Activated CD8-positive, alpha-beta memory T cell treated with anti-CD3 and anti-CD28 coated beads for 36 hours (primary cell): Measurements from ENCODE around the gene CKM. TPM values are rescaled to one million over a fixed set of nuclear protein-coding genes. Genes with fewer than 3 reads are reported as not detected.
"Not testable (repeated sequence)": the region's sequence is repeated elsewhere in the genome, so short reads cannot be mapped to it uniquely, and the experiment has no call there.

Source experiments
- CTCF ChIA-PET: fragments of 350-600 bp; sonication (Branson Sonifier 250); formaldehyde crosslinking; loops from one replicate; lab custom pipeline; 2021; ENCODE audit warnings: antibody characterized with exemption; lab: Charles Lee
- POLR2A ChIA-PET: fragments of 350-600 bp; sonication (Branson Sonifier 250); formaldehyde crosslinking; loops from one replicate; lab custom pipeline; 2021; ENCODE audit warnings: antibody characterized with exemption; lab: Charles Lee
- total RNA-seq, 2 experiments: library from RNA; stranded (reverse); gene quantifications; one replicate each; pipeline ENCODE4 v1.2.3, GENCODE V29; 2021

The CKM gene
- total RNA-seq, 2 experiments from 2014 or later, result not detected

GRCh38 chr19:45351401-45351952 is 28.8 kb upstream of the CKM start:
- CTCF ChIA-PET, result interaction anchor here (0.6 to 1.8 kb wide), 2 partner anchors 12 to 311 kb away, joined by 3 to 7 read pairs; no protein-coding TSS in a partner anchor
- POLR2A ChIA-PET, result interaction anchor here (1.0 kb wide), 1 partner anchor 22 kb away, joined by 6 read pairs; no protein-coding TSS in a partner anchor

GRCh38 chr19:45350477-45351058 is 27.9 kb upstream of the CKM start:
- CTCF ChIA-PET, result interaction anchor here (0.6 kb wide), 2 partner anchors 312 to 365 kb away, joined by 3 read pairs; no protein-coding TSS in a partner anchor
- POLR2A ChIA-PET, result no interaction called here

GRCh38 chr19:45349430-45349941 is 26.8 kb upstream of the CKM start:
- POLR2A ChIA-PET, result no interaction called here
- CTCF ChIA-PET, result no interaction called here

- ChIA-PET POLR2A (no interaction called here), CTCF (no interaction called here)
Observed at GRCh38 chr19:45349126-45349415, 26.4 kb upstream of the CKM start.

GRCh38 chr19:45348367-45349125 is 25.9 kb upstream of the CKM start:
- CTCF ChIA-PET, result no interaction called here
- POLR2A ChIA-PET, result no interaction called here

- POLR2A ChIA-PET, result no interaction called here
- CTCF ChIA-PET, result no interaction called here
Observed at GRCh38 chr19:45347570-45348366, 25.1 kb upstream of the CKM start.

GRCh38 chr19:45346449-45346848 is 23.8 kb upstream of the CKM start:
- CTCF ChIA-PET, result no interaction called here
- POLR2A ChIA-PET, result no interaction called here

GRCh38 chr19:45345506-45345860 is 22.8 kb upstream of the CKM start:
- ChIA-PET POLR2A (no interaction called here), CTCF (no interaction called here)

- CTCF ChIA-PET, result interaction anchor here (0.6 kb wide), 1 partner anchor 12 kb away, joined by 3 read pairs; no protein-coding TSS in a partner anchor
- POLR2A ChIA-PET, result no interaction called here
Observed at GRCh38 chr19:45344621-45345505, 22.2 kb upstream of the CKM start.

- ChIA-PET POLR2A (no interaction called here), CTCF (no interaction called here)
Observed at GRCh38 chr19:45342911-45343310, 20.2 kb upstream of the CKM start.

GRCh38 chr19:45340899-45341453 is 18.3 kb upstream of the CKM start:
- POLR2A ChIA-PET, result no interaction called here

GRCh38 chr19:45340232-45340898 is 17.7 kb upstream of the CKM start, which contains the start of gene KLC3:
KLC3 (plus strand) TSS chr19:45340750; CDS start chr19:45345542, 4,792 bp downstream.
- ChIA-PET POLR2A (no interaction called here), CTCF (interaction anchor here (0.6 to 2.7 kb wide), 2 partner anchors 12 to 454 kb away, joined by 3 to 7 read pairs; no protein-coding TSS in a partner anchor)

More at GRCh38 chr19:45340899-45341453, 18.3 kb upstream of the CKM start:
- CTCF ChIA-PET, result no interaction called here

GRCh38 chr19:45339629-45340028 is 17.0 kb upstream of the CKM start:
- ChIA-PET CTCF (interaction anchor here (0.7 to 2.7 kb wide), 6 partner anchors 12 to 188 kb away, joined by 3 to 7 read pairs (median 3); no protein-coding TSS in a partner anchor), POLR2A (interaction anchor here (0.6 kb wide), 1 partner anchor 128 kb away, joined by 3 read pairs; the partner anchor contains the start of gene FOSB)

- CTCF ChIA-PET, result no interaction called here
Observed at GRCh38 chr19:45336696-45337251, 14.1 kb upstream of the CKM start.

GRCh38 chr19:45334881-45335280 is 12.2 kb upstream of the CKM start:
- POLR2A ChIA-PET, result not testable (repeated sequence)
- CTCF ChIA-PET, result interaction anchor here (0.7 kb wide), 1 partner anchor 67 kb away, joined by 5 read pairs; no protein-coding TSS in a partner anchor

More at GRCh38 chr19:45336696-45337251, 14.1 kb upstream of the CKM start:
- POLR2A ChIA-PET, result no interaction called here

- CTCF ChIA-PET, result interaction anchor here (0.6 to 0.7 kb wide), 2 partner anchors 11 to 107 kb away, joined by 3 read pairs; no protein-coding TSS in a partner anchor
- POLR2A ChIA-PET, result no interaction called here
Observed at GRCh38 chr19:45333609-45334303, 11.1 kb upstream of the CKM start.
